Naive thymus-derived CD4-positive, alpha-beta T cell (primary cell): Measurements from ENCODE around the gene HDAC4. TPM values are rescaled to one million over a fixed set of nuclear protein-coding genes. Genes with fewer than 3 reads are reported as not detected.
A peak's percentile ranks its signal among the peaks of the same experiment; 100 is the strongest.

Source experiments
- ATAC-seq: fragments of 150-1000 bp; cut with Tn5 transposase; 2 replicates; pipeline ENCODE4 v1.10.0; 2021; ENCODE audit warnings: mild to moderate bottlenecking, moderate library complexity
- CTCF ChIA-PET: fragments of 350-600 bp; sonication (Branson Sonifier 250); formaldehyde crosslinking; loops from one replicate; lab custom pipeline; 2021; ENCODE audit warnings: antibody characterized with exemption; lab: Charles Lee
- POLR2A ChIA-PET: fragments of 350-600 bp; sonication (Branson Sonifier 250); formaldehyde crosslinking; loops from one replicate; lab custom pipeline; 2021; ENCODE audit warnings: antibody characterized with exemption, inconsistent platforms; lab: Charles Lee
- DNase-seq, 9 donors: peaks; one replicate each; pipeline versions ENCODE4 v3.0.0 to v3.0.0-alpha.2; 2020 to 2022; ENCODE audit warnings: mixed read lengths in 1 of 9
- H3K27ac ChIP-seq: one replicate; pipeline ENCODE4 v1.7.0; 2013; ENCODE audit warnings: mild to moderate bottlenecking, low read depth, low read length, moderate library complexity
- H3K27me3 ChIP-seq, 2 donors: one replicate each; pipeline ENCODE4 v1.7.0; 2013; ENCODE audit warnings: low read length in 2 of 2, mild to moderate bottlenecking in 2 of 2, moderate library complexity in 2 of 2; ENCODE audit not compliant: control insufficient read depth in 2 of 2, insufficient read depth in 2 of 2
- H3K36me3 ChIP-seq, 3 experiments: 1 replicate in 2 of 3; 2 replicates in 1 of 3; pipeline ENCODE4 v1.7.0; 2013; ENCODE audit warnings: low read length in 3 of 3, mild to moderate bottlenecking in 3 of 3, moderate library complexity in 1 of 3; ENCODE audit not compliant: insufficient read depth in 3 of 3, control insufficient read depth in 2 of 3
- H3K4me1 ChIP-seq, 2 donors: one replicate each; pipeline ENCODE4 v1.7.0; 2013; ENCODE audit warnings: low read length in 2 of 2, mild to moderate bottlenecking in 2 of 2, moderate library complexity in 1 of 2; ENCODE audit not compliant: control insufficient read depth in 2 of 2, insufficient read depth in 2 of 2
- H3K4me3 ChIP-seq: 2 replicates; pipeline ENCODE4 v1.7.0; 2013; ENCODE audit warnings: mild to moderate bottlenecking, low read length
- H3K9me3 ChIP-seq, 3 experiments: 1 replicate in 2 of 3; 2 replicates in 1 of 3; pipeline ENCODE4 v1.7.0; 2013; ENCODE audit warnings: low read length in 3 of 3; ENCODE audit not compliant: control insufficient read depth in 2 of 3
- H3K27ac Mint-ChIP-seq, 9 donors: one replicate each; pipeline ENCODE4 v1.8.0; 2020 to 2022; ENCODE audit warnings: mixed read lengths in 9 of 9, mild to moderate bottlenecking in 8 of 9, moderate library complexity in 5 of 9, inconsistent platforms in 2 of 9
- H3K27me3 Mint-ChIP-seq, 5 donors: one replicate each; pipeline ENCODE4 v1.8.0; 2021 to 2022; ENCODE audit warnings: mixed read lengths in 5 of 5, mild to moderate bottlenecking in 1 of 5
- H3K36me3 Mint-ChIP-seq, 5 donors: one replicate each; pipeline ENCODE4 v1.8.0; 2020 to 2022; ENCODE audit warnings: mixed read lengths in 5 of 5, mild to moderate bottlenecking in 3 of 5, inconsistent platforms in 1 of 5
- H3K4me1 Mint-ChIP-seq, 7 donors: one replicate each; pipeline ENCODE4 v1.8.0; 2020 to 2022; ENCODE audit warnings: mixed read lengths in 7 of 7, mild to moderate bottlenecking in 3 of 7, inconsistent platforms in 1 of 7
- H3K4me3 Mint-ChIP-seq, 10 donors: one replicate each; pipeline ENCODE4 v1.8.0; 2020 to 2022; ENCODE audit warnings: mild to moderate bottlenecking in 10 of 10, mixed read lengths in 10 of 10, moderate library complexity in 6 of 10, inconsistent platforms in 2 of 10
- H3K9me3 Mint-ChIP-seq, 11 donors: one replicate each; pipeline ENCODE4 v1.8.0; 2020 to 2022; ENCODE audit warnings: mixed read lengths in 11 of 11, mild to moderate bottlenecking in 4 of 11, inconsistent platforms in 1 of 11, moderate library complexity in 1 of 11
- intact Hi-C, 2 donors: fragments of 100-400 bp; cut with micrococcal nuclease; formaldehyde crosslinking; loops; one replicate each; pipeline ENCODE4 v1.15.1; 2023
- polyA plus RNA-seq, 2 donors: library from polyadenylated mRNA; unstranded; fragments of 300-500 nt; fragmentation: Illumina TruSeq; gene quantifications; one replicate each; pipeline ENCODE4 v1.2.3, GENCODE V29; 2021
- total RNA-seq, 6 experiments: library from RNA in 5 of 6; stranded (reverse) in 5 of 6; gene quantifications; 1 replicate in 5 of 6; 2 replicates in 1 of 6; pipeline ENCODE4 v1.2.3 and lab custom pipeline; 2021 to 2026

Gene HDAC4
- total and polyA plus RNA-seq, 7 experiments from 2014 or later = 7.4 to 101 (median 55.3) TPM

DNA sequence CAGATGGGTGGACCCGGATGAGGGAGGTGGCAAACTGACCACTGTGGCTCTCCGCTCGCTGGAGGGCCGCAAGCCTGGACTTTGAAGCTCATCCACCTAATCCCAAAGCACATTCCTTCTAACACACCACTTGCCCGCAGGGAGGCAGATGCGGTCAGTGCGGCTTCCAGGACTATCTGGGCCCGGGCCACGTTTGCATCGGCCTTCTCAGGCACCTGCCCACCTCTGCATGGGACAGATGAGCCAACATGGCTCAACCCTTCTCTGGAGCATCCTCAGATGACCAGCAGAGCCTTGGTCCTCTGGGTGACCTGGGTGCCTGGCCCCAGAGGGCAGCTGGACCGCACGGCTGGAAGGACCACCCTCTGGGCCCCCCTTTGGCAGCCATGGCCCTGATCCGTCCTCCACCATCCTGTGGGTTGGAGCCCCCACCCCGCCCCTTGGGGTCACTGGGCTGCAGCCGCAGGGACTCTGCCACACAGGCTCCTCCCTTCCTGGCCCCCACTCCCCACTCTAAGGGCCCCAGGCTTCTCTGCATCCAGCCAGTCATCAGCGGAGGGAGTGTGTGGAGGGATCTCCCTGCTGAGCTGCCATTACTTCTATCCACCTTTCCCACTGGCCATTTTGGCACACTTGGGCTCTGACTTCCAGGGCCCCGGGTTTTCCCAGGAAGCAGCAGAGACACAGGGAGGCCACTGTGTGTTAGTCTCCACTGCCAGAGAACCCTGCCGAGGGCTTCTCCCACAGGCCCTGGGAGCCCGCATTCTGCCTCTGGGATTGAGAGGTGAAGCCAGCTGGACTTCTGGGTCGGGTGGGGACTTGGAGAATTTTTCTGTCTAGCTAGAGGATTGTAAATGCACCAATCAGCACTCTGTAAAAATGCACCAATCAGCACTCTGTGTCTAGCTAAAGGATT lies 12.3 kb downstream of the HDAC4 start:
- Histone ChIP-seq H3K4me1 (no peaks in the 10 kb centered on the region), H3K27me3 (no peaks in the 10 kb centered on the region), H3K36me3 (peaks cover 0 to 9% (median 0%) of the 10 kb centered on the region in 3 experiments), H3K9me3 (no peaks in the 10 kb centered on the region), H3K27ac (no peak overlapping the region), H3K4me3 (no peak overlapping the region)
- Mint-ChIP-seq H3K27me3 (no peaks in the 10 kb centered on the region), H3K9me3 (no peaks in the 10 kb centered on the region), H3K4me3 (no peak overlapping the region), H3K4me1 (peaks cover 8 to 23% (median 14%) of the 10 kb centered on the region in 7 donors), H3K27ac (no peak overlapping the region), H3K36me3 (peaks cover 0 to 39% (median 6%) of the 10 kb centered on the region in 5 donors)
- CTCF ChIA-PET = no interaction called here
- DNase-seq = no peak
- intact Hi-C loops = no loop called here
- ATAC-seq = no peak
- POLR2A ChIA-PET = interaction anchor here (0.6 to 2.2 kb wide), 3 partner anchors 10 to 91 kb away, joined by 3 to 9 read pairs (median 3); no protein-coding TSS in a partner anchor

DNA sequence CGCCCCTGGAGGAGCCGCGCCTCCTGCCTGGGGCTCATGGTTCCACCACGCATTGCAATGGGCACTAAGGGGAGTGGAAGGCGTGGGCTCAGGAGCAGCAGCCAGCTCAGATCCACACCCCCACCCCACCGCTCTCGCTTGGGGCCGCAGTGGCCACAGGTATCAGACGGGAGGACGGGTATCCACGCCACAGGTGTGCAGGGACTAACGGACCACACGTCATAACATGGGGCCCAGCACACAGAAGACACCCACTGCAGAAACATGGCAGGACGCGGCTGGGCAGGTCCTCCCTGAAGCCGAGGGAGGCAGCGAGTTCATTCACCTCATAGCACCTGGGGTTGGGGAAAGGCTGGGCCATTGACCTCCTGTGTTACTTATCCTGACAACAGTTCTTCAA lies 13.0 kb downstream of the HDAC4 start:
- Mint-ChIP-seq H3K4me1 (peaks cover 5 to 23% (median 13%) of the 10 kb centered on the region in 7 donors), H3K36me3 (peaks cover 0 to 43% (median 6%) of the 10 kb centered on the region in 5 donors), H3K27ac (no peak overlapping the region), H3K4me3 (no peak overlapping the region), H3K27me3 (no peaks in the 10 kb centered on the region), H3K9me3 (no peaks in the 10 kb centered on the region)
- CTCF ChIA-PET = no interaction called here
- H3K36me3 ChIP-seq = peaks cover 0 to 9% (median 0%) of the 10 kb centered on the region in 3 experiments
- H3K4me3 ChIP-seq = no peak overlapping the region
- H3K4me1 ChIP-seq = no peaks in the 10 kb centered on the region
- POLR2A ChIA-PET = interaction anchor here (2.2 kb wide), 1 partner anchor 10 kb away, joined by 9 read pairs; no protein-coding TSS in a partner anchor
- H3K9me3 ChIP-seq = no peaks in the 10 kb centered on the region
- no peak for DNase-seq
- no peak overlapping the region for H3K27ac ChIP-seq
- intact Hi-C loops = no loop called here
- H3K27me3 ChIP-seq = no peaks in the 10 kb centered on the region
- ATAC-seq = no peak

DNA sequence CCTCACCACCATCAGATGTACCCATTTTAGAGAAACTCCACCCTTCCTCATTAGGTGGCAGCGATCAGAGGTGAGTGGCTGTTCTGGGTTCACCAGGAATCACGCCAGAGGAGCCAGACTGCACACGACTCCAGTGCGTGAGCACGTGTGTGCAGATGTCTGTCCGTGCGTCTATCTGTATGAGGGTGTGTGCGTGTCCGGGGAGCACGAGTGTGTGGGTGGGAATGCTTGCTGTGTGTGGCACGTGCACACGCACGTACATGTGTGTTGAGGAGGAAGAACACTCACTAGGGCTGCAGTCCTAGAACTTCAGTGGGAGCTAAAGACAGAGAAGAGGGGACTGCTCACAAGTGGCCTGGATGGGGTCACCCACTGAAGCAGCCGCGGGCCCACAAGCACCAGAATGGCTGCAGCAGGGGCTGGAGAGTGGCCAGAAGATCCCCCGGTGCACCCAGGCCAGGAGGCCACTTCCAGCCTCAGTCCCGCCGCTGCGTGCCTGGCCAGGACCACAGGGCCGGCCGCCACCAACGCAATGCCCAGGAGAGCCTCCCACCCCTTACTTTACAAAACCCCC lies 13.9 kb downstream of the HDAC4 start:
- intact Hi-C loops = no loop called here
- H3K9me3 Mint-ChIP-seq = no peaks in the 10 kb centered on the region
- POLR2A ChIA-PET = interaction anchor here (0.8 to 2.2 kb wide), 2 partner anchors 11 to 125 kb away, joined by 3 to 9 read pairs; no protein-coding TSS in a partner anchor
- ATAC-seq (no peak), DNase-seq (no peak)
- peaks cover 7 to 29% (median 20%) of the 10 kb centered on the region in 7 donors for H3K4me1 Mint-ChIP-seq
- no peak overlapping the region for H3K27ac ChIP-seq
- H3K27me3 ChIP-seq = no peaks in the 10 kb centered on the region
- H3K4me3 ChIP-seq = no peak overlapping the region
- H3K9me3 ChIP-seq = no peaks in the 10 kb centered on the region
- H3K4me1 ChIP-seq = peaks cover 0 to 3% of the 10 kb centered on the region in 2 donors
- H3K36me3 Mint-ChIP-seq = peaks cover 0 to 43% (median 6%) of the 10 kb centered on the region in 5 donors
- peak overlapping the region in 5 of 9 donors; percentile 12 to 72 (median 45) for H3K27ac Mint-ChIP-seq
- H3K36me3 ChIP-seq = peaks cover 0 to 9% (median 0%) of the 10 kb centered on the region in 3 experiments
- no peaks in the 10 kb centered on the region for H3K27me3 Mint-ChIP-seq
- CTCF ChIA-PET = no interaction called here
- H3K4me3 Mint-ChIP-seq = peak overlapping the region in 1 of 10 donors; percentile 31

DNA sequence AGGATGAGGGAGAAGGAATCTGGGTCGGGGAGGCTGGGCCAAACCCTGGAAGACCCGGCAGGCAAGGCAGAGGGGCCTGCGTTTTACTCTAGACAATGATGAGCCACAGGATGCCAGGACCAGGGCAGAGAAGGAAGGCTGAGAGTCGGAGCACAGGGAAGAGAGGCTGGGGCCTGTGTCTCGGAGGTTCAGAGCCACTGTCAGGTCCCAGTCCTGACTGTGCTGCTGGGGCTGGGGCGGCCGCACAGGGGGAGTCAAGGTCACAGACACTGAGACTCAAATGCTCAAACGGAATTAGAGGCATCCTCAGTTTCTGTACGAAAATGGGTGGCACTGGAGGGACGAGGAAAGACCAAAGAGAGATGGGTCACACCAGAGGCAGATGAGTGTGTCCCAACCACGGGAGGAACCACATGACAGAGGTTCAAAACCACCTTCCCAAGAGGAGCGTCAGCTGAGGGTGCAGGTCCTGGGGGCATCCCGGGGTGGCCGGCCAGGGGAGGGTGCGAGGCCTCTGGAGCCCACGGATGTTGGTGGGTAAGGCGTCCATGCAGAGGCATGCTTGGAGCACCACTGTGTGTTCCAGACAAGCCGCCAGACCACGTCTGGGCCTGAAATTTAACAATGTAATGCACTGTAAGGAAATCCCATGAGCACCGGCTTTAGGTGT lies 14.7 kb downstream of the HDAC4 start:
- DNase-seq = no peak
- ChIA-PET CTCF (no interaction called here), POLR2A (interaction anchor here (0.8 kb wide), 1 partner anchor 124 kb away, joined by 3 read pairs; no protein-coding TSS in a partner anchor)
- H3K4me3 Mint-ChIP-seq = peak overlapping the region in 1 of 10 donors; percentile 18
- intact Hi-C loops = no loop called here
- H3K27me3 Mint-ChIP-seq = no peaks in the 10 kb centered on the region
- peaks cover 0 to 9% (median 0%) of the 10 kb centered on the region in 3 experiments for H3K36me3 ChIP-seq
- H3K27ac Mint-ChIP-seq = peak overlapping the region in 6 of 9 donors; percentile 7 to 59 (median 33)
- peaks cover 14 to 37% (median 28%) of the 10 kb centered on the region in 7 donors for H3K4me1 Mint-ChIP-seq
- ATAC-seq = no peak
- H3K36me3 Mint-ChIP-seq = peaks cover 0 to 39% (median 6%) of the 10 kb centered on the region in 5 donors
- no peak overlapping the region for H3K4me3 ChIP-seq
- H3K9me3 ChIP-seq = no peaks in the 10 kb centered on the region
- peaks cover 0 to 10% of the 10 kb centered on the region in 2 donors for H3K4me1 ChIP-seq
- peaks cover 0 to 1% (median 0%) of the 10 kb centered on the region in 11 donors for H3K9me3 Mint-ChIP-seq
- H3K27me3 ChIP-seq = no peaks in the 10 kb centered on the region
- no peak overlapping the region for H3K27ac ChIP-seq

DNA sequence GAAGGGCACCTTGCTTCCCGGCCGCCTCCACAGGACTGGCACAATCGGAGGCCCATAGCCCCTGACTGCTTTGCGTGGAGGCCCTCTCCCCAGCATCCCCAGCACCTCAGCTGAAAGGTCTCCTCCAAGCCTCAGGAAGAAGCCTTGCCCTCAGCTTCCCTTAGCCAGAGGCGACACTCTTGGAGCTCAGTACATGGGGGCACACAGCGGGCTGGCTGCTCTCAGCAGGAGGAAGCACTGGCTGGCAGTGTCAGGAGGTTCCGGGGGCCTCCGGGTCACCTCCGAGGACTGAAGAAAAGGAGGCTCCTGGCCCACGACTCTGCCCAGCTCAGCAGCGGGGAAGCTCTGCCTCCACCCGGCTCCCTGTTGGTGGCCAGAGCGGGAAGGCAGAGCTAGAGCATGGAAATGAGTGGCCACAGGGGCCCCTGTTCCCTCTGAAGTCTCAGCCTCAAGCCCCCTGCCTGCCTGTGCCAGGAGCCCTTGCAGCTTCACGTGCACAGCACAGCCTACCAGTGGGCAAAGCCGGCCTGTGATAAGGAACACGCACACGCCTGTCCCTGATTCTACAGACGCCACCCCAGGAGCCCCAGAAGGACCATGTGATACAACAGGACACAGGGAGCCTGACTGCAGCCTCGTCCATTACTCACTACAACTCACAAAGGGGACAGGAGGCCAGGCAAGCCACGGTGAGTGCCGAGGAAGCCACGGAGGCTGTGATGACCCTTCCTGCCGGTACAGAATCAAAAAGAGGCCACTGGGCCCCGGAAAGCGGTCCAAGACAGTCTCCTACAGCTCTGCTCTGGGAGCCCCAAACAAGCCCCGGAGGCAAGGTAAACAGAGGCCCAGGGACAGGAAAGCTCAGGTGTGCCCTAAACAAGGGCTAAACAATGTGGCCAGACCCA lies 15.5 kb downstream of the HDAC4 start:
- Mint-ChIP-seq H3K36me3 (peaks cover 0 to 39% (median 6%) of the 10 kb centered on the region in 5 donors), H3K27ac (peak overlapping the region in 5 of 9 donors; percentile 25 to 88 (median 59)), H3K9me3 (peaks cover 0 to 2% (median 0%) of the 10 kb centered on the region in 11 donors), H3K27me3 (no peaks in the 10 kb centered on the region), H3K4me3 (peak overlapping the region in 1 of 10 donors; percentile 18), H3K4me1 (peaks cover 20 to 45% (median 35%) of the 10 kb centered on the region in 7 donors)
- no peak for ATAC-seq
- Histone ChIP-seq H3K9me3 (no peaks in the 10 kb centered on the region), H3K4me3 (no peak overlapping the region), H3K27me3 (no peaks in the 10 kb centered on the region), H3K27ac (no peak overlapping the region), H3K4me1 (peaks cover 0 to 14% of the 10 kb centered on the region in 2 donors), H3K36me3 (peaks cover 0 to 9% (median 0%) of the 10 kb centered on the region in 3 experiments)
- DNase-seq = no peak
- ChIA-PET POLR2A (interaction anchor here (1.2 kb wide), 1 partner anchor 13 kb away, joined by 5 read pairs; no protein-coding TSS in a partner anchor), CTCF (no interaction called here)
- intact Hi-C loops = no loop called here
